Measurements from ENCODE around the gene MTNR1B. TPM values are rescaled to one million over a fixed set of nuclear protein-coding genes. Genes with fewer than 3 reads are reported as not detected.

MTNR1B gene
- total RNA-seq, 1 experiment from 2014 or later, result not detected

- CTCF ChIA-PET, result no interaction called here
- Histone ChIP-seq H3K4me1 (ENCODE audit: insufficient read depth, low read length, poor library complexity, severe bottlenecking) (no peaks in the 10 kb centered on the region), H3K9me3 (ENCODE audit: low read depth, low read length, poor library complexity, severe bottlenecking) (no peaks in the 10 kb centered on the region), H3K27ac (ENCODE audit: low read depth, low read length, poor library complexity, severe bottlenecking) (no peak overlapping the region), H3K4me3 (ENCODE audit: low read depth, low read length, poor library complexity, severe bottlenecking) (no peak overlapping the region), H3K27me3 (replicated peaks; ENCODE audit: insufficient read depth, low read depth, low read length, poor library complexity) (no peaks in the 10 kb centered on the region), H3K36me3 (ENCODE audit: insufficient read depth, low read length, poor library complexity, severe bottlenecking) (no peaks in the 10 kb centered on the region)
- no peak for TF ChIP-seq EZH2 (IDR thresholded peaks at IDR 0.05; ENCODE audit: borderline replicate concordance, low read depth, low read length, poor library complexity, severe bottlenecking)
- TF ChIP-seq, protein P1, sequence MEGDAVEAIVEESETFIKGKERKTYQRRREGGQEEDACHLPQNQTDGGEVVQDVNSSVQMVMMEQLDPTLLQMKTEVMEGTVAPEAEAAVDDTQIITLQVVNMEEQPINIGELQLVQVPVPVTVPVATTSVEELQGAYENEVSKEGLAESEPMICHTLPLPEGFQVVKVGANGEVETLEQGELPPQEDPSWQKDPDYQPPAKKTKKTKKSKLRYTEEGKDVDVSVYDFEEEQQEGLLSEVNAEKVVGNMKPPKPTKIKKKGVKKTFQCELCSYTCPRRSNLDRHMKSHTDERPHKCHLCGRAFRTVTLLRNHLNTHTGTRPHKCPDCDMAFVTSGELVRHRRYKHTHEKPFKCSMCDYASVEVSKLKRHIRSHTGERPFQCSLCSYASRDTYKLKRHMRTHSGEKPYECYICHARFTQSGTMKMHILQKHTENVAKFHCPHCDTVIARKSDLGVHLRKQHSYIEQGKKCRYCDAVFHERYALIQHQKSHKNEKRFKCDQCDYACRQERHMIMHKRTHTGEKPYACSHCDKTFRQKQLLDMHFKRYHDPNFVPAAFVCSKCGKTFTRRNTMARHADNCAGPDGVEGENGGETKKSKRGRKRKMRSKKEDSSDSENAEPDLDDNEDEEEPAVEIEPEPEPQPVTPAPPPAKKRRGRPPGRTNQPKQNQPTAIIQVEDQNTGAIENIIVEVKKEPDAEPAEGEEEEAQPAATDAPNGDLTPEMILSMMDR (conservative IDR thresholded peaks at IDR 0.05; ENCODE audit: low read depth, low read length), result no peak
- POLR2A ChIA-PET (ENCODE audit: low non-redundant PET), result interaction anchor here (0.6 kb wide), 1 partner anchor 684 kb away, joined by 3 read pairs; no protein-coding TSS in a partner anchor
- BruUV-seq (replicated peaks), result no TSS peak
- intact Hi-C loops (cut with micrococcal nuclease; ENCODE audit: unreplicated experiment), result no loop called here
- no peak for DNase-seq (ENCODE audit: low spot score)
Measured at GRCh38 chr11:93001806-93002205, 32.4 kb downstream of the MTNR1B start.

DNA sequence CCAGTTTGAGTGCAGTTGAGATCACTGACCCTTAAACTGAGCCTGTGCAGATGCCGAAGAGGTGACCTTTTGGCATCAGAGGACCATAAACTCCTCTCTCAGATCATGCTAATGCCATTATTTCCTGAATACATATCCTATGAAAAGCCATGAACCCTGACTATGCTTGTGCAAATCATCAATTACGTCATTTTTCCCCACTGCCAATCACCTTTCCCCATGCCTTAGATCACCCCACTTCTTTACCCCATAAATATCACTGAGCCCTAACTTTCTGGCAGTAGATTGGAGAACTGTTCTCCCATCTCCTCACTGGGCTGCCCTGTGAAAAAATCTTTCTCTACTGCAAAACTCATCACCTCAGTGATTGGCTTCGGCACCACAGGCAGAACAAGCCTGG, 32.9 kb downstream of the MTNR1B start:
- Histone ChIP-seq H3K36me3 (ENCODE audit: insufficient read depth, low read length, poor library complexity, severe bottlenecking) (no peaks in the 10 kb centered on the region), H3K4me3 (ENCODE audit: low read depth, low read length, poor library complexity, severe bottlenecking) (no peak overlapping the region), H3K27me3 (replicated peaks; ENCODE audit: insufficient read depth, low read depth, low read length, poor library complexity) (no peaks in the 10 kb centered on the region), H3K27ac (ENCODE audit: low read depth, low read length, poor library complexity, severe bottlenecking) (no peak overlapping the region), H3K4me1 (ENCODE audit: insufficient read depth, low read length, poor library complexity, severe bottlenecking) (no peaks in the 10 kb centered on the region), H3K9me3 (ENCODE audit: low read depth, low read length, poor library complexity, severe bottlenecking) (no peaks in the 10 kb centered on the region)
- CTCF ChIA-PET, result no interaction called here
- TF ChIP-seq, protein P1 (conservative IDR thresholded peaks at IDR 0.05; ENCODE audit: low read depth, low read length), result no peak
- no peak for TF ChIP-seq EZH2 (IDR thresholded peaks at IDR 0.05; ENCODE audit: borderline replicate concordance, low read depth, low read length, poor library complexity, severe bottlenecking)
- intact Hi-C loops (cut with micrococcal nuclease; ENCODE audit: unreplicated experiment), result no loop called here
- POLR2A ChIA-PET (ENCODE audit: low non-redundant PET), result no interaction called here
- no peak for DNase-seq (ENCODE audit: low spot score)
- no TSS peak for BruUV-seq (replicated peaks)

DNA sequence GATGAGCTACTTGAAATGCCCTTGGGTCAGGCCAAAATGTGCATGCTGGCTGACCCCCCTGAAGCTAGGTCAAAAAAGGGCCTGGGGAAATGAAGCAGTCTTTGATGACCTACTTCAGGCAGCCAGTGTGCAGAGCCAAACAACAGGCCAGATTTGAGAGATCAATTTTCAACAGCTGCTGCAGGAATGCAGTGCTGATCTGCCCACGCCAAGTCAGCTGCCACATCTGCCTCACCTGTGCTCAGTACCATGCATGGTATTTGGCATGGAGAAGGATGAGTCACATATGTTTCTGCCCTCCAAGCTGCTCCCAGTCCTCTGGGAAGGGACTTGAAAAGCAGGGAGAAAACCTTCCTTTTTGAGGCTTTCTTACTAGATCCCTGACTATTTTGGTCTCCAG, 35.8 kb downstream of the MTNR1B start:
- ChIA-PET CTCF (no interaction called here), POLR2A (ENCODE audit: low non-redundant PET) (no interaction called here)
- H3K4me1 ChIP-seq (ENCODE audit: insufficient read depth, low read length, poor library complexity, severe bottlenecking), result no peaks in the 10 kb centered on the region
- no peak for DNase-seq (ENCODE audit: low spot score)
- intact Hi-C loops (cut with micrococcal nuclease; ENCODE audit: unreplicated experiment), result no loop called here
- no peaks in the 10 kb centered on the region for H3K9me3 ChIP-seq (ENCODE audit: low read depth, low read length, poor library complexity, severe bottlenecking)
- H3K27me3 ChIP-seq (replicated peaks; ENCODE audit: insufficient read depth, low read depth, low read length, poor library complexity), result no peaks in the 10 kb centered on the region
- TF ChIP-seq, protein P1 (conservative IDR thresholded peaks at IDR 0.05; ENCODE audit: low read depth, low read length), result no peak
- no peak for TF ChIP-seq EZH2 (IDR thresholded peaks at IDR 0.05; ENCODE audit: borderline replicate concordance, low read depth, low read length, poor library complexity, severe bottlenecking)
- BruUV-seq (replicated peaks), result no TSS peak
- H3K4me3 ChIP-seq (ENCODE audit: low read depth, low read length, poor library complexity, severe bottlenecking), result no peak overlapping the region
- no peaks in the 10 kb centered on the region for H3K36me3 ChIP-seq (ENCODE audit: insufficient read depth, low read length, poor library complexity, severe bottlenecking)
- no peak overlapping the region for H3K27ac ChIP-seq (ENCODE audit: low read depth, low read length, poor library complexity, severe bottlenecking)

Measured in A673 (cell line).